ENCODE results near the gene CABLES1.

CABLES1 gene

DNA sequence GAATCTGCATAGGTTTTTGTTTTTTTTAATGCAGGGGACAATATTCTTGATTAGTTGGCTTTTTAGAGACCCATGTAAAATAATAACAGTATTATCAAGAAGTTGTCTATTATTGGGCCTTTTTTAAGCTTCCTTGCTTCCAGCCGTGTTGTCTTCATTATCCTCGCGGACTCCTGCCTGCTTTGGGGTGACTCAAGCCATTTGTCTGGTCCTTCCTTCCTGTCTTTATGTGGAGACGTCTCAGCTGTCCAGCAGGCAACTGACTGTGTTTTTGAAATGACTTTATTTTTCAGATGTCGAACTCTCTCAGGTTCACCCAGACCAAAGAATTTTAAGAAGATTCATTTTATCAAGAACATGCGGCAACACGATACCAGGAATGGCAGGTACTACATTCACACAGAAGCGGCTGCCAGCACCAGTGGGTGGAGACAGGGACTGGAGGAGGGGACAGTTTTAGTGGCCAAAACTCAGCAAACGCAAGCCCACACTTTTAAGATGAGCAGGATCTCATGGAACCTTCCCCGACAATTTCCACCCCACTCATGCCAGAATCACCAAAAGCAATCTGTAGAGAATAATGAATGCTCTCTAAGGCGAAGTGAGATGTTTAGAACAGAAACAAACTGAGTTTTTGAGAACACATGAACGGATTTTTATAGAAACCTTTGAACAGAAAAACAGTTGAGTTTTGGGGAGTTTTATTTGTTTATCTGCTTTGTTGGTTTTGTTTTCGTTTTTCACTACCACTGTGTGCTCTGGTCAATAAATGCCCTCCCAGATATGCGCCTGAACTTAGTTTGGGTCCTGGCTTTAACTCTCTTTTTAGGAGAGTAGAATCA, 59.1 kb downstream of the CABLES1 start:
- no peak for DNase-seq (ENCODE audit: low read depth)

- DNase-seq (ENCODE audit: low read depth) = no peak
Observed at GRCh38 chr18:23194997-23195957, 60.0 kb downstream of the CABLES1 start.

DNA sequence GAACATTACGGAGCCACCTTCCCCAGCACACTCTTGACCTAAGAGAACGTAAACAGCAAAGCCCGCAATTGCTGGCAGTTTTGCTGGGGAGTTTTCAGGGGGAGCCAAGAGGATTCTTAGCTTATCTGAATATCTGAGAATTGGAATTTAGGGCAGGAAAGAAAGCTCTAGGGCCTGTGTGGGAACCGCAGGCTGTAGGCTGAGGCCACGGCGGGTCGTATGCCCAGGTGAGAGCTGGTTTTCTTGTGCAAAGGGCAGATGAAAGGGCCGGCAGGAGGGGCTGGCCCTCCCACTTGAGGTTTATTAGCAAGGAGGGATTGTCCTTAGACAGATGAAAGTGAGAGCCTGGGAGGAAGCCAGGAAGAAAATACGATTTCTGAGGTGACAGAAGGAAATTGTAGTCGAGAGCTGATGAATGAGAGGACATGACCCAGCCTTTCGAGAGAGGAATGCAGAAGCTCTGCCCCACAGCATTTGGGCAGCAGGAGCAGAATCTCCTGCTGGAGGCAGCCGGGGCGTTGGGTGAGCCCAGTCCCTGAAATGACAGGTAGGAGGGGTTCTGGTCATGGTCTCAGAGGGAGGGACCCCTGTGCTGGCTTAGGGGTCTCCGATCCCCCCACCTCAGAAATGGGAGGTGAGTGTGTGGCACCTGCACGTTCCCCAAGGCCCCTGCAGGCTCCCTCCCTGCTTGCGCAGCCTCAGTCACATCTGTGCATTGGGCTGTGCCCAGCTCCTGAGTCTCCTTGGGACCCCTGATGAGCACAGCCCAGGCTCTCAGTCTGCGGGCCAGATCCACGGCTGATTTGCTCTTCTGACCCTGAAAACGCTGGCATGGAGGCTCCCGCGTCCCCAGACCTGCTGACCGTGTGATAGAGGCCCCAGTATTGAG, 61.1 kb downstream of the CABLES1 start:
- DNase-seq (ENCODE audit: low read depth) = no peak

DNA sequence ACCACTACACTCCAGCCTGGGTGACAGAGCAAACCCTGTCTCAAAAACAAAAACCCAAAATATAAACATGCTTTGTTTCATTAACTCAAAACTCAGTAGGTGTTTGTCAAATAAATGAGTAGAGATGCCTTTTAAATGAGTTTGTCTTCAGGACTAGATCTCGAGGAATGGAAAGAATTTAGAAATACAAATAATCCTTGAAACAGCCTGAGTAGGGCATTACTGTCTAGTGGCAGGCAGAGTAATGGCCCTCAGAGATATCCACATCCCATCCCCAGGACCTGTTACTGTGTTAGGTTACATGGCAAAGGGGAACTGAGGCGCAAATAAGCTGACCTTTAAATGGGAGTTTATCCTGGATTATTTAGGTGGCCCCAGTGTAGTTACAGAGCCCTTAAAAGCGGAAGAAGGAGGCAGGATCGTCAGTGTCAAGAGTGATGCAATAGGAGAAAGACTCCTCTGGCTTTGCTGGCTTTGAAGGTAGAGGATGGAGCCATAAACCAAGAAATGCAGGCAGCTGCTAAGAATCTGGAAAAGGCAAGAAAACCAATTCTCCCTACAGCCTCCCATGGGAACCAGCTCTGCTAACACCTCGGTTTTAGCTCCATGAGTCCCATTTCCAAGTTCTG, 63.0 kb downstream of the CABLES1 start:
- DNase-seq (ENCODE audit: low read depth) = no peak

GRCh38 chr18:23200756-23201155, 65.5 kb downstream of the CABLES1 start:
- DNase-seq (ENCODE audit: low read depth) = no peak

DNA sequence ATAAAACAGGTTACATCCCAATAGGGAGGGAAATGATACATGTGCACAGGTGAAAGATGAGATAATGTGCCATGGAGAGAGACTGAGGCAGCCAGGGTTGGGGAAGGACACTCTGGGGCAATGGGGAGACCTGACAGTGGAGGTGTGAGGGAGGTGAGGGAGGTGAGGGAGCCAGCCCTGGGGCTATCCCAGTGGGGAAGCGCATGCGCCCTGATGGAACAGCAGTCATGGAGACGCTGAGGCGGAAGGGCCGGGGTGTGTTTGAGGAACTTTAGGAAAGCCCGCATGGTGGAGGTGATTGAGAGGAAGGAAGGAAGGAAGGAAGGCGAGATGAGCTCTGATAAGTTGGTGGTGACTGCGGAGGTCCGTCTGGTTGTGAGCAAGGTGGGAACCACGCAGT, 66.5 kb downstream of the CABLES1 start:
- no peak for DNase-seq (ENCODE audit: low read depth)

DNA sequence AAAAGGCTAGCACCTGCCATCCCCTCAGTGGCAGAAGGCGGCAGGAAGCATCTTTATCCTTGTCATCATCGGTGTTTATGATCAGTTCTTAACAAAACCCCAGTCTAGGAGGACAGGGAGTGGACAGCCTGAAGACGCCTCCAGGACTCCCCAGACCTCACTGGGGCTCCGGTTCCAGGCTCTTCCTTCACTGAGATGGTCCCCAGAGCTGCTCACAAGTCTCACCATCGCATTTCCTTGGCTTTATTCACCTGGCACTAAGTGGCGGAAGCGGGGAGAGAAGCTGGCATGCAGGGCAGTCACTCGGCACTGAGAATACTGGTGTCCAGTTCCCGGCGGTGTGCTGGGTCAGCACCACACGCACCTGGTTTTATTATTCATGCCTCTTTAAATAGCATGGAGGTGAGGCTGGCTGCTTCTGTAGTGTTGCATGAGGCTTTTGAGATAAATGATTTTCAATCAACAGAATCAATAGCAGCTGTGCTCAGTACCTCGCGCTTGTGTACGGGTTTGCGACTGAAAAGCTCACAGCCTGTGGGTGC, 68.7 kb downstream of the CABLES1 start:
- no peak for DNase-seq (ENCODE audit: low read depth)

- no peak for DNase-seq (ENCODE audit: low read depth)
Observed at GRCh38 chr18:23204589-23205235, 69.4 kb downstream of the CABLES1 start.

DNA sequence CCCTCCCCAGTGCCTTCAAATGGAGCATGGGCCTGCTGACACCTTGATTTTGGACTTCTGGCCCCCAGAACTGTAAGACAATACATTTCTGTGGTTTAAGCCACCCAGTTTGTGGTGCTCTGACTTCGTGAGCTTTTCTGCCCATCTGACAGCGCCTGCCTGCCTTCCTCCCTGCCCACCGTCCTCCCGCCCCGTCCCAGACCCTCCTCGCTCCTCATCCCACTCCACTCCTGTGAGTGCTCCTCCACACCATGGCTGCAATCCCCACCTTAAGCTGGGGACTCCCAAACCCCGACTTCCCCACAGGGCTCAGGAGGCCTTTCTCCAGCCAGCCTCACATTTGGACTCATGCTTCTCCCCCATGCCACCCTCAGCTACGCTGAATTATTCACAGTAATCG, 70.7 kb downstream of the CABLES1 start:
- DNase-seq (ENCODE audit: low read depth) = no peak

- no peak for DNase-seq (ENCODE audit: low read depth)
Observed at GRCh38 chr18:23207191-23207955, 72.1 kb downstream of the CABLES1 start.

- DNase-seq (ENCODE audit: low read depth) = no peak
Observed at GRCh38 chr18:23207994-23208393, 72.7 kb downstream of the CABLES1 start.

GRCh38 chr18:23208600-23208999, 73.3 kb downstream of the CABLES1 start:
- no peak for DNase-seq (ENCODE audit: low read depth)

DNA sequence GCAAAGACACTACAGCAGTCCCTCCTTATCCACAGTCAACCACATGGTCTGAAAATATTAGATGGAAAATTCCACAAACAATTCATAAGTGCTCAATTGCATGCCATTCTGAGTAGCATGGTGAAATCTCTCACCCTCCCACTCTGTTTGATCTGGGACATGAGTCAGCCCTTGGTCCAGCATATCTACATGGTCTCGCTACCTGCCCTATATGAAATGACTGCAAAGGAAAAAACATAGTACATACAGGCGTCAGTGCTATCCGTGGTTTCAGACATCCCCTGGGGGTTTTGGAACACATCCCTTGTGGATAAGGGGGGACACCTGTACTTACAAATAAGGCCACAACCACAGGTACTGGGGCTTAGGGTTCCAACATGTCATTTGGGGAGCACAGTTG, 73.7 kb downstream of the CABLES1 start:
- no peak for DNase-seq (ENCODE audit: low read depth)

GRCh38 chr18:23209796-23210195, 74.5 kb downstream of the CABLES1 start:
- DNase-seq (ENCODE audit: low read depth) = no peak

GRCh38 chr18:23210526-23210925, 75.2 kb downstream of the CABLES1 start:
- DNase-seq (ENCODE audit: low read depth) = no peak

GRCh38 chr18:23211146-23211545, 75.9 kb downstream of the CABLES1 start:
- no peak for DNase-seq (ENCODE audit: low read depth)

- DNase-seq (ENCODE audit: low read depth) = no peak
Observed at GRCh38 chr18:23212161-23212560, 76.9 kb downstream of the CABLES1 start.

DNA sequence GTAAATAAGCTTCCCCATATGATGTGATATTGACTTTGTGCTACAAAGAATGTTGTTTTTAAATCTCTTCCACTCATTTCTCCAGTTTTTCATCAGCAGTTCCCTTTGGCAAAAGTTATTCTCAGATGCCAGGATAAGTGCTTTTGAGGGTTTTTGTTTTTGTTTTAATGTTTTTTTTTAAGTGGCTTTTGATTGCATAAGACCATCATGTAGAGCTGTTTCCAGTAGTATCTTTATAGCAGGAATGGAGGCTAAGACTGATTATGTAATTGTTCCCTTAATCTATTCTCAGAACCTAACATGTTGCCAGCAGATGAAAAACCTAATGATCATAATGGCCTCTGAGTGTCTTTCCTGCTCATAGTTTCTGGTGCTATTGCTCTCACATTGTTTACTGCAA, 77.9 kb downstream of the CABLES1 start:
- no peak for DNase-seq (ENCODE audit: low read depth)

DNA sequence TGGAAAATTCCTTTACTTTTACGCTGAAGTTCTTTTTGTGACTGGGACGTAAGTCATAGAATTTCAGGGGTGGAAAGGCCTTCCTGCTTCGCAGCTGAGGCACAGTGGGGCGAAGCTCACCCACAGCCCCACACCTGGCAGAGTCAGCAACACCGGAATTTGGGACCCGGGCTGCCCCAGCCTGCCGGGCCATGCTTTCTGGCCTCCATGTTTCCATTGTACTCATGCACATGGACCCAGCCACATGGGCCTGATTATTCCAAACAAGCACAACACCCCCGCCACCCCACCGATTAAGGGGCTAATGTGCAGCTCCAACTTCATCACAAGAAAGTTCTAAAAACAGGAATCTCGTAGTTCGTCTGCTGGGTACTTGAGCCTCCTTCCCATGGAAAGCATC, 82.5 kb downstream of the CABLES1 start:
- DNase-seq (ENCODE audit: low read depth) = no peak

DNA sequence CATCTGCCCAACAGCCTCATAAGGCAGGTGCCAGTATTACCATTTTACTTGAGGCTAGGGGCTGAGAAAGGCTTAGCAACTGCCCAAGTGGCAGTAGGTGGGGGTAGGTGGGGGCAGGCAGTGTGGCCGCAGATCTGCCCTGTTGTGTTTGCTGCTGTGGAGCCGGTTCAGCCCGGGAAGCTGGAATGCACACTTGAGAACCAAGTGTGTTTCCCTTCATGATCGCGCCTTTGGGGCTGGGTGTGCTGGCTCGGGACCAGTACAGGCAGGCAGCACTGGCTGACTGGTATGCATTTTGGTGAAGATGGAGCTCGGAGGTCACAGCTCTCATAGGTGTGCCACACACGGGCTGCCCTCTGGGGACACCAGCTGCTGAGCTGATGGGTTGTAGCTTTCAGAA, 85.1 kb downstream of the CABLES1 start:
- DNase-seq (ENCODE audit: low read depth) = no peak
